Effector memory CD8-positive, alpha-beta T cell (primary cell): ENCODE data around the gene TKT.

Experiments
- ATAC-seq: fragments of 150-1000 bp; cut with Tn5 transposase; replicated peaks from 2 replicates; pipeline ENCODE4 v1.10.0; 2021; ENCODE audit warnings: mild to moderate bottlenecking, moderate library complexity
- DNase-seq, 3 experiments: peaks; one replicate each; pipeline ENCODE4 v3.0.0; 2021
- H3K27ac Mint-ChIP-seq, 2 donors: one replicate each; pipeline ENCODE4 v1.8.0; 2022; ENCODE audit warnings: mild to moderate bottlenecking in 2 of 2, mixed read lengths in 2 of 2, moderate library complexity in 2 of 2
- H3K27me3 Mint-ChIP-seq, 2 donors: one replicate each; pipeline ENCODE4 v1.8.0; 2022; ENCODE audit warnings: mixed read lengths in 2 of 2
- H3K36me3 Mint-ChIP-seq: one replicate; pipeline ENCODE4 v1.8.0; 2022; ENCODE audit warnings: mild to moderate bottlenecking, moderate library complexity, mixed read lengths; ENCODE audit not compliant: insufficient read depth
- H3K4me1 Mint-ChIP-seq, 2 donors: one replicate each; pipeline ENCODE4 v1.8.0; 2022; ENCODE audit warnings: low read depth in 2 of 2, mixed read lengths in 2 of 2
- H3K4me3 Mint-ChIP-seq, 2 donors: one replicate each; pipeline ENCODE4 v1.8.0; 2022; ENCODE audit warnings: mild to moderate bottlenecking in 2 of 2, mixed read lengths in 2 of 2, moderate library complexity in 2 of 2
- H3K9me3 Mint-ChIP-seq, 2 donors: one replicate each; pipeline ENCODE4 v1.8.0; 2022; ENCODE audit warnings: mixed read lengths in 2 of 2

TKT gene

GRCh38 chr3:53199834-53200233 lies 56.0 kb downstream of the TKT start:
- H3K27ac Mint-ChIP-seq: no peak overlapping the region
- peaks cover 6 to 8% of the 10 kb centered on the region in 2 donors for H3K4me1 Mint-ChIP-seq
- H3K36me3 Mint-ChIP-seq: peaks cover 5% of the 10 kb centered on the region
- DNase-seq (no peak), ATAC-seq (no peak)
- no peaks in the 10 kb centered on the region for H3K9me3 Mint-ChIP-seq
- no peak overlapping the region for H3K4me3 Mint-ChIP-seq
- peaks cover 6 to 16% of the 10 kb centered on the region in 2 donors for H3K27me3 Mint-ChIP-seq

GRCh38 chr3:53198996-53199395 lies 56.8 kb downstream of the TKT start:
- Mint-ChIP-seq H3K27me3 (peaks cover 6 to 16% of the 10 kb centered on the region in 2 donors), H3K27ac (no peak overlapping the region), H3K9me3 (no peaks in the 10 kb centered on the region), H3K4me1 (peaks cover 6 to 8% of the 10 kb centered on the region in 2 donors), H3K4me3 (no peak overlapping the region), H3K36me3 (peaks cover 5% of the 10 kb centered on the region)
- DNase-seq (no peak), ATAC-seq (no peak)

DNA sequence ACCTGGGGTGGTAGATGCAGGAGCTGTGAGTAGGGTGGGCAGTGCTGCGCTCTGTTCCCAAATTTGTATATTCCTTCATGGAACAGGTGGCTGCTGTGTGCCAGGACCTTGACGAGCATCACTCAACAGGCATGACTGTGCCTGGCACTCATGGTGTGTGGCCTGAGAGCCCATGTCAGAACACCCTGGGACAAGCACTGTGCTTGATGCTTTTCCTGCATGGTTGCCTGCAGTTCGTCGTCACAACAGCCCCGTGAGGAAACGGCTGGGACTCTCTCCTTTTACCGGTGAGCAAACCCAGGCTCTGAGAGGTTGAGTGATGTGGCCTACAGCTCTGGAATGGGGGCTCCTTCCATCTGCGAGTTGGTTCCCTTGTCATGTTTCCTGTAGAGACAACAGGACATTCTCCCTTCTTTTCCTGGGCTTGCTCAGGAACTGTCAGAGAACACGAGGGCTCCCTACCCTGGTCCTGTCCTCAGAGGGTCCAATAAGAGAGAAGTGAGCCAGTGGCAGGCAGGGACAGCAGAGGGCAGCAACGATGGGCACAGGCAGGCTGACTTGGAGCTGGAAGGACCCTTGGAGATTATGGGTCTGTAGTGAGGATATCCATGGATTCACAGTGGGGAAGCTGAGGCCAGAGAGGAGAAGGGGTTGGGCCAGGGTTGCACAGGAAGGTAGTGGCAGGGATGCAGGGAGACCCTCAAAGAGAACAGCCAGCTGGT lies 57.4 kb downstream of the TKT start:
- peaks cover 6 to 8% of the 10 kb centered on the region in 2 donors for H3K4me1 Mint-ChIP-seq
- no peak for DNase-seq
- H3K9me3 Mint-ChIP-seq: no peaks in the 10 kb centered on the region
- no peak for ATAC-seq
- peaks cover 9% of the 10 kb centered on the region for H3K36me3 Mint-ChIP-seq
- H3K4me3 Mint-ChIP-seq: no peak overlapping the region
- peaks cover 6 to 16% of the 10 kb centered on the region in 2 donors for H3K27me3 Mint-ChIP-seq
- no peak overlapping the region for H3K27ac Mint-ChIP-seq

DNA sequence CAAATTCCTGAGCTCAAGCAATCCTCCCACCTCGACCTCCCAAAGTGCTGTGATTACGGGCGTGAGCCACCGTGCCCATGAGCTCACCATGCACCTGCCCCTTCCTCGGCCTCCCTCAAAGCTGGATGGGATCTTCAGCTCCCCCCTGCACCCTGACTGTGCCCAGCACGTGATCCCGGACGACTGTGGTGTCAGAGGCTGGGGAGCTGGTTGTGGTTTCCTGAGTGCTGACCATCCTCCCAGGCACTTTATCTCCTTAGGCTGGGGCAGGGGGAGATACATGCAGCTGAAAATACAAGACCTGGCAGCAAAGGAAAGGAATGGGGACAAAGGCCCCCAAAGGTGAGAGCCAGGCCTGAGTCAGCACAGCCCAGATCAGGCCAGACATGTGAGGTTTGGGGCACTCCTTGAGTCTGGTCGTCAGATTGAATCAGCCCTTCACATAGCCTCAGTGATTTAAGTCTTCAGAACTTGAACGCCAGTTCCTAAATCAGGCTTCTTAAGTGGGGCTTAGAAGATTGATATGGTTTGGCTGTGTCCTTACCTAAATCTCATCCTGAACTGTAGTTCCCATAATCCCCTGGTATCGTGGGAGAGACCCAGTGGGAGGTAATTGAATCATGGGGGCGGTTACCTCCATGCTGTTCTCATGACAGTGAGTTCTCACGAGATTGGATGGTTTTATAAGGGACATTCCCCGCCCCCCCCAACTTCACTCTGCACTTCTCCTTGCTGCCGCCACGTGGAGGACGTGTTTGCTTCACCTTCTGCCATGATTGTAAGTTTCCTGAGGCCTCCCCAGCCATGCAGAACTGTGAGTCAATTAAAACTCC lies 59.0 kb downstream of the TKT start:
- H3K27me3 Mint-ChIP-seq: peaks cover 6 to 7% of the 10 kb centered on the region in 2 donors
- H3K9me3 Mint-ChIP-seq: no peaks in the 10 kb centered on the region
- no peak for DNase-seq
- peaks cover 17% of the 10 kb centered on the region for H3K36me3 Mint-ChIP-seq
- peak; percentile 41 for ATAC-seq
- H3K4me3 Mint-ChIP-seq: no peak overlapping the region
- no peak overlapping the region for H3K27ac Mint-ChIP-seq
- H3K4me1 Mint-ChIP-seq: peaks cover 11% of the 10 kb centered on the region in 2 donors

- H3K27me3 Mint-ChIP-seq: peaks cover 5 to 7% of the 10 kb centered on the region in 2 donors
- no peak overlapping the region for H3K27ac Mint-ChIP-seq
- peaks cover 11% of the 10 kb centered on the region in 2 donors for H3K4me1 Mint-ChIP-seq
- no peak overlapping the region for H3K4me3 Mint-ChIP-seq
- H3K36me3 Mint-ChIP-seq: peaks cover 21% of the 10 kb centered on the region
- DNase-seq (peak; percentile 50 to 59 (median 52)), ATAC-seq (peak; percentile 73)
- no peaks in the 10 kb centered on the region for H3K9me3 Mint-ChIP-seq
Measured at GRCh38 chr3:53195602-53196574, 59.9 kb downstream of the TKT start.

GRCh38 chr3:53195066-53195450 lies 60.8 kb downstream of the TKT start:
- DNase-seq (no peak), ATAC-seq (no peak)
- H3K4me3 Mint-ChIP-seq: no peak overlapping the region
- H3K4me1 Mint-ChIP-seq: peaks cover 11% of the 10 kb centered on the region in 2 donors
- H3K9me3 Mint-ChIP-seq: no peaks in the 10 kb centered on the region
- peaks cover 30% of the 10 kb centered on the region for H3K36me3 Mint-ChIP-seq
- H3K27ac Mint-ChIP-seq: no peak overlapping the region
- peaks cover 0 to 7% of the 10 kb centered on the region in 2 donors for H3K27me3 Mint-ChIP-seq

- Mint-ChIP-seq H3K4me3 (no peak overlapping the region), H3K4me1 (peaks cover 11 to 12% of the 10 kb centered on the region in 2 donors), H3K27me3 (peaks cover 0 to 7% of the 10 kb centered on the region in 2 donors), H3K27ac (peak overlapping the region in 1 of 2 donors; percentile 70), H3K36me3 (peaks cover 36% of the 10 kb centered on the region), H3K9me3 (no peaks in the 10 kb centered on the region)
- DNase-seq (no peak), ATAC-seq (no peak)
Measured at GRCh38 chr3:53194210-53195065, 61.4 kb downstream of the TKT start.

GRCh38 chr3:53193466-53194209 lies 62.2 kb downstream of the TKT start:
- Mint-ChIP-seq H3K4me1 (peaks cover 11 to 12% of the 10 kb centered on the region in 2 donors), H3K36me3 (peaks cover 44% of the 10 kb centered on the region), H3K4me3 (no peak overlapping the region), H3K27me3 (peaks cover 0 to 6% of the 10 kb centered on the region in 2 donors), H3K27ac (peak overlapping the region; percentile 15 to 70), H3K9me3 (no peaks in the 10 kb centered on the region)
- DNase-seq (no peak), ATAC-seq (no peak)

- DNase-seq: no peak
- Mint-ChIP-seq H3K4me3 (peak overlapping the region in 1 of 2 donors; percentile 3), H3K36me3 (peaks cover 52% of the 10 kb centered on the region), H3K4me1 (peaks cover 11 to 12% of the 10 kb centered on the region in 2 donors), H3K27me3 (no peaks in the 10 kb centered on the region), H3K27ac (peak overlapping the region; percentile 70 to 81), H3K9me3 (no peaks in the 10 kb centered on the region)
- ATAC-seq: no peak
Measured at GRCh38 chr3:53192608-53193007, 63.2 kb downstream of the TKT start.

DNA sequence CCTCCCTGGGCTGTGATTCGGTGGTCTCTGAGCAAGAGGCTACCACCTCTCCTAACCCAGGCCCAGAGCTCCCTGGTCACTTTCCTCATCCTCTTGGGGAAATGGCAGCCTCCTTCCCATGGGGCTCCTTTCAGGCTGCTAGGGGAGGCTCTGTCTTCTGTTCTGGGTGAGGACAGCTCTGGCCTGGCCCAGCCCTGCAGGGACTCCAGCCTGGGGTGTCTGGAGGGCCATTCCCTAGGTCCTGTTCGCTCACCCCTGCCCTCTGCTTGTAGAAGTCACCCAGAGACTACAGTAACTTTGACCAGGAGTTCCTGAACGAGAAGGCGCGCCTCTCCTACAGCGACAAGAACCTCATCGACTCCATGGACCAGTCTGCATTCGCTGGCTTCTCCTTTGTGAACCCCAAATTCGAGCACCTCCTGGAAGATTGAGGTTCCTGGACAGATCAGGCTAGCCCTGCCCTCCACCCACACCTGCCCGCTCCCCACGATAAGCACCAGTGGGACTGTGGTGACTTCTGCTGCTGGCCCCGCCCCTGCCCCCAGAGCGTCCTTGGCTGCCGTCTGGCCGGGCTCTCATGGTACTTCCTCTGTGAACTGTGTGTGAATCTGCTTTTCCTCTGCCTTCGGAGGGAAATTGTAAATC lies 63.9 kb downstream of the TKT start:
- peak overlapping the region in 1 of 2 donors; percentile 70 for H3K27ac Mint-ChIP-seq
- DNase-seq (no peak), ATAC-seq (no peak)
- no peak overlapping the region for H3K4me3 Mint-ChIP-seq
- no peaks in the 10 kb centered on the region for H3K9me3 Mint-ChIP-seq
- peaks cover 11 to 12% of the 10 kb centered on the region in 2 donors for H3K4me1 Mint-ChIP-seq
- no peaks in the 10 kb centered on the region for H3K27me3 Mint-ChIP-seq
- H3K36me3 Mint-ChIP-seq: peaks cover 59% of the 10 kb centered on the region

GRCh38 chr3:53190659-53191058 lies 65.2 kb downstream of the TKT start:
- Mint-ChIP-seq H3K27ac (peak overlapping the region in 1 of 2 donors; percentile 22), H3K4me3 (no peak overlapping the region)
- no peak for ATAC-seq

More at GRCh38 chr3:53190659-53191058, 65.2 kb downstream of the TKT start:
- H3K9me3 Mint-ChIP-seq: no peaks in the 10 kb centered on the region
- peaks cover 70% of the 10 kb centered on the region for H3K36me3 Mint-ChIP-seq
- H3K4me1 Mint-ChIP-seq: peaks cover 10 to 12% of the 10 kb centered on the region in 2 donors
- no peak for DNase-seq
- no peaks in the 10 kb centered on the region for H3K27me3 Mint-ChIP-seq
